WI38 (cell line): Measurements from ENCODE around the gene ARID5B.

Experiments
- H3K4me3 ChIP-seq: 2 replicates; pipeline ENCODE4 v1.5.1; 2011; ENCODE audit warnings: low read depth, mild to moderate bottlenecking, control low read depth, low read length
- TF ChIP-seq, protein P1 (sequence below): IDR thresholded peaks from 2 replicates; pipeline ENCODE4 v1.5.1; 2012; ENCODE audit warnings: low read depth, mild to moderate bottlenecking, control low read depth, low read length

Gene ARID5B

GRCh38 chr10:62040881-62041280, 139.4 kb downstream of the ARID5B start:
- TF ChIP-seq, protein P1, sequence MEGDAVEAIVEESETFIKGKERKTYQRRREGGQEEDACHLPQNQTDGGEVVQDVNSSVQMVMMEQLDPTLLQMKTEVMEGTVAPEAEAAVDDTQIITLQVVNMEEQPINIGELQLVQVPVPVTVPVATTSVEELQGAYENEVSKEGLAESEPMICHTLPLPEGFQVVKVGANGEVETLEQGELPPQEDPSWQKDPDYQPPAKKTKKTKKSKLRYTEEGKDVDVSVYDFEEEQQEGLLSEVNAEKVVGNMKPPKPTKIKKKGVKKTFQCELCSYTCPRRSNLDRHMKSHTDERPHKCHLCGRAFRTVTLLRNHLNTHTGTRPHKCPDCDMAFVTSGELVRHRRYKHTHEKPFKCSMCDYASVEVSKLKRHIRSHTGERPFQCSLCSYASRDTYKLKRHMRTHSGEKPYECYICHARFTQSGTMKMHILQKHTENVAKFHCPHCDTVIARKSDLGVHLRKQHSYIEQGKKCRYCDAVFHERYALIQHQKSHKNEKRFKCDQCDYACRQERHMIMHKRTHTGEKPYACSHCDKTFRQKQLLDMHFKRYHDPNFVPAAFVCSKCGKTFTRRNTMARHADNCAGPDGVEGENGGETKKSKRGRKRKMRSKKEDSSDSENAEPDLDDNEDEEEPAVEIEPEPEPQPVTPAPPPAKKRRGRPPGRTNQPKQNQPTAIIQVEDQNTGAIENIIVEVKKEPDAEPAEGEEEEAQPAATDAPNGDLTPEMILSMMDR, result no peak
- no peak overlapping the region for H3K4me3 ChIP-seq

DNA sequence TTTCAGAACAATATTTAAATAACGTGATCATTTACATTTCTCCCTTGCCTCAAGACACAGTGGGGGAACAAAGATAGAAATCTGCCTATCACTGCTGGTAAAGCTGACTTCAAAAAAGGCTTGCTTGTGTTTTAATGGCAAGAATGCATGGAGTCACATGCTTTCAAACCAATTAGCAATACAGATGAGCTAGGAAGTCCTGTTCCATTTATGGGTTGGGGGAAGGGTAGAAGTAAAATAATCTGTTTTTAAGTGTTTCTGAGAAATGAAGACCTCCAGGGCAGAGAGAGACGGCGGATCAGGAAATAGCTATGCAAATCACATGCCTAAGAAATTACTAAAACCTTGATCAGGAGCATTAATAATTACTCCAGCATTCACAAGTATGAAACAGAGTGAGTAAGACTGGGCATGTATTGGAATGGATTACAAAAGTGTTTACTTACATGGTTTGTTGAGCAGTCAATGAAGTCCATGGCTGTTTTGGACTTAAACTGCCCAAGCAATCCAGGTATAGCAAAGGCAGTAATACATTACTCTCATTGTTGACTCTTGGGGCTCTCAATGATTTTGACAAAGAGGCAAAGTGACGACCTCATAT, 142.0 kb downstream of the ARID5B start:
- TF ChIP-seq, protein P1, result no peak
- no peak overlapping the region for H3K4me3 ChIP-seq

- H3K4me3 ChIP-seq, result no peak overlapping the region
- TF ChIP-seq, protein P1, result no peak
Measured at GRCh38 chr10:62044566-62044965, 143.1 kb downstream of the ARID5B start.

- peak overlapping the region; percentile 44 for H3K4me3 ChIP-seq
- TF ChIP-seq, protein P1, result no peak
Measured at GRCh38 chr10:62045765-62046521, 144.4 kb downstream of the ARID5B start.

DNA sequence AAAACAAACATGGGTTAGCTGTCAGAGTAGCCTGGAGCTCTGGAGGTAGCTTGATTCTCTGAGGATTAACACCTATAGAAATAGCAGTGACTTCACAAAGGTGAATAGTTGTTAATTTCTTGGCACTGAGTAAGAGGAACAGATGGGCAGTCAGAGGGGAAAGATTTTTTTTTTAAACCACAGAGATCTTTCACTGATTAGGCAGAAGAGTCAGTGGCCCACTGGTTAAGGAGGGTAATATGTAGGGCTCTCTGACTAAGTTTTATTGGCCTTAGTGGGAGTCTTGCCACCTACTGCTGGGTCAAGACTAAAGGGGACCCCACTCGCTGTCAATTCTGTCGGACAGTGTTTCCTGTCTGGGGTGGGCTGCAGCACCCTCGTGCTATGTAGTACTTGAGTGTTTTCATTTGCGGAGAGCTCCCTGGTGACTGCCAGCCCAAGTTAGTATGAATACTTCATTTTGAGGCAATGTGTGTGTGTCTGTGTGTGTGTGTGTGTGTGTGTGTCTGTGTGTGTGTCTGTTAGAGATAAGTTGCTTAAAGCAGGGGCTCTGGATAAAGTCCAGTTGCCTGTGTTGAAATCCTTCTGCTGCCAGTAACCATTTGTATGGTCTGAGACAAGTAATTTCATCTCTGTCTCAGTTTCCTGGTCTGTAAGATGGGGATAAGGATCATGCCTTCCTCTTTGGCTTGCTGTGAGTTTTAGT, 145.2 kb downstream of the ARID5B start:
- TF ChIP-seq, protein P1, result no peak
- H3K4me3 ChIP-seq, result no peak overlapping the region

DNA sequence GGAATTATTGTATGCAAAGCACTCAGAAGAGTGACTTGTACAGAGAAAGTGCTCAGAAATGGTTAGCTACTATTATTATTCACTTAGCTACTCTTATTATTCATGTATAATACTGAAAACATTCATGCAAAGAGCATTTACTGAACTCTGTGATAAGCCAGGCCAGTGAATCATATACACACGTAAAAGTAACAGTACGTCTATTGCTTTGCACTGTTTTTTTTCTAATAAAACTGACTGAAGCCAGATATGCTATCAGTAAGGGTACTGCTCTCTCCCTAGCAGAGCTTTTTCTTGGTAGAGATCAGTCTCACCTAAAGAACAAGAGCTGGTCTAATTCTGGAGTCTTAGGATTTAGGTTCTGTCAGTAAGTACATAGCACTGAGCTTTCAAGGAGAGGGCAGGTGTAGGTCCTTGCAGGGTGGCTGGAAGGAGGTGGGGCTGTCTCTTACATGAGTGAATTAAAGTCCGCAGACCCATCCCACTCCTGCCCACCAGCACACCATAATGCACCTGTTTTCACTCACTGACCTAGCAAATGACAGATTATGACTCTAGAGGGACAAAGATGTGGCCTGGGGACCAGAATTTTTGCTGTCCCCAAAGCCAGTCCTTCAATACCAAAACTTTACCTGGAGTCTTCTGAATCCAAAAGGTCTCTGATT, 145.9 kb downstream of the ARID5B start:
- no peak overlapping the region for H3K4me3 ChIP-seq
- TF ChIP-seq, protein P1, result no peak
